ENCODE measurements around the gene CACNA1H. TPM values are rescaled to one million over a fixed set of nuclear protein-coding genes. Genes with fewer than 3 reads are reported as not detected.
A peak's percentile ranks its signal among the peaks of the same experiment; 100 is the strongest.

The CACNA1H gene
- total RNA-seq, 1 experiment from 2014 or later: 31.1 TPM

DNA sequence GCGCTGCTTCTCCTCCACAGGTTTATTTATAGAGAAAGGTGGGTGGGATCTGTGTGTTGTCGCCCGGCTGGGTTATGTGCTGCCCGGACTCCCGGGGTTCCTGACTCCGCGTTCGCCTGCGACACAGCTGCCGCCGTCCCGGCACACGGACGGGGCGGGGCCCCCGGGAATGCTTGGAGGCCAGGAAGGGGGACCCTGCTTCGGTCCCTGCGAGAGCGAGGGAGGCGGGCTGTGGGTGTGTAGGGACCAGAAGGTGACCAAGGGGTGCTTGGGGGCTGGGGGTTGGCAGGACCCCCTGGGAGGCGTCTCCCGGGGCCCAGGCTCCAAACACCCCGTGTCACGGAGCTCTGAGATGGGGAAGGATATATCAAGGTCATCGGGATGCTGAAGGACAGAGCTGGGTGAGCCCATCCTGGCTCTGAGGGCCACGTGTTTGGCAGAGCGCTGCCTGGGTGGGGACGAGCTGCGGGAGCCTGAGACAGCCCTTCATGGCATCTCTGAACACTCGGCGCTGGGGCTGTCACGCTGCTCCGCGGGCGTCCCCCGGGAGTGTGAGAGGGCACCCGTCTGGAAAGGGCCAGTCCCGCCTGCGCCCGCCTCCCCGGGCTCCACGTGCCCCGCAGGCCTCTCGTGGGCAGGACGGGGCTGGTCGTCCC is 4.2 kb downstream of the CACNA1H start:
- no peak overlapping the region for H3K27ac ChIP-seq (ENCODE audit: low read length)
- CTCF ChIA-PET: no interaction called here
- H3K9me3 ChIP-seq (ENCODE audit: control insufficient read depth, insufficient read depth, low read depth, low read length): no peaks in the 10 kb centered on the region
- POLR2A ChIA-PET: no interaction called here
- no peak for DNase-seq (ENCODE audit: low read depth, low spot score)
- TF ChIP-seq, protein P1, sequence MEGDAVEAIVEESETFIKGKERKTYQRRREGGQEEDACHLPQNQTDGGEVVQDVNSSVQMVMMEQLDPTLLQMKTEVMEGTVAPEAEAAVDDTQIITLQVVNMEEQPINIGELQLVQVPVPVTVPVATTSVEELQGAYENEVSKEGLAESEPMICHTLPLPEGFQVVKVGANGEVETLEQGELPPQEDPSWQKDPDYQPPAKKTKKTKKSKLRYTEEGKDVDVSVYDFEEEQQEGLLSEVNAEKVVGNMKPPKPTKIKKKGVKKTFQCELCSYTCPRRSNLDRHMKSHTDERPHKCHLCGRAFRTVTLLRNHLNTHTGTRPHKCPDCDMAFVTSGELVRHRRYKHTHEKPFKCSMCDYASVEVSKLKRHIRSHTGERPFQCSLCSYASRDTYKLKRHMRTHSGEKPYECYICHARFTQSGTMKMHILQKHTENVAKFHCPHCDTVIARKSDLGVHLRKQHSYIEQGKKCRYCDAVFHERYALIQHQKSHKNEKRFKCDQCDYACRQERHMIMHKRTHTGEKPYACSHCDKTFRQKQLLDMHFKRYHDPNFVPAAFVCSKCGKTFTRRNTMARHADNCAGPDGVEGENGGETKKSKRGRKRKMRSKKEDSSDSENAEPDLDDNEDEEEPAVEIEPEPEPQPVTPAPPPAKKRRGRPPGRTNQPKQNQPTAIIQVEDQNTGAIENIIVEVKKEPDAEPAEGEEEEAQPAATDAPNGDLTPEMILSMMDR (IDR thresholded peaks at IDR 0.05): no peak
- TF ChIP-seq TCF7L2 (IDR thresholded peaks at IDR 0.05; ENCODE audit: low read depth, low read length): no peak
- TF ChIP-seq SIN3A (IDR thresholded peaks at IDR 0.05; ENCODE audit: borderline replicate concordance, insufficient read depth, low read depth, low read length): no peak
- TF ChIP-seq, protein P2, sequence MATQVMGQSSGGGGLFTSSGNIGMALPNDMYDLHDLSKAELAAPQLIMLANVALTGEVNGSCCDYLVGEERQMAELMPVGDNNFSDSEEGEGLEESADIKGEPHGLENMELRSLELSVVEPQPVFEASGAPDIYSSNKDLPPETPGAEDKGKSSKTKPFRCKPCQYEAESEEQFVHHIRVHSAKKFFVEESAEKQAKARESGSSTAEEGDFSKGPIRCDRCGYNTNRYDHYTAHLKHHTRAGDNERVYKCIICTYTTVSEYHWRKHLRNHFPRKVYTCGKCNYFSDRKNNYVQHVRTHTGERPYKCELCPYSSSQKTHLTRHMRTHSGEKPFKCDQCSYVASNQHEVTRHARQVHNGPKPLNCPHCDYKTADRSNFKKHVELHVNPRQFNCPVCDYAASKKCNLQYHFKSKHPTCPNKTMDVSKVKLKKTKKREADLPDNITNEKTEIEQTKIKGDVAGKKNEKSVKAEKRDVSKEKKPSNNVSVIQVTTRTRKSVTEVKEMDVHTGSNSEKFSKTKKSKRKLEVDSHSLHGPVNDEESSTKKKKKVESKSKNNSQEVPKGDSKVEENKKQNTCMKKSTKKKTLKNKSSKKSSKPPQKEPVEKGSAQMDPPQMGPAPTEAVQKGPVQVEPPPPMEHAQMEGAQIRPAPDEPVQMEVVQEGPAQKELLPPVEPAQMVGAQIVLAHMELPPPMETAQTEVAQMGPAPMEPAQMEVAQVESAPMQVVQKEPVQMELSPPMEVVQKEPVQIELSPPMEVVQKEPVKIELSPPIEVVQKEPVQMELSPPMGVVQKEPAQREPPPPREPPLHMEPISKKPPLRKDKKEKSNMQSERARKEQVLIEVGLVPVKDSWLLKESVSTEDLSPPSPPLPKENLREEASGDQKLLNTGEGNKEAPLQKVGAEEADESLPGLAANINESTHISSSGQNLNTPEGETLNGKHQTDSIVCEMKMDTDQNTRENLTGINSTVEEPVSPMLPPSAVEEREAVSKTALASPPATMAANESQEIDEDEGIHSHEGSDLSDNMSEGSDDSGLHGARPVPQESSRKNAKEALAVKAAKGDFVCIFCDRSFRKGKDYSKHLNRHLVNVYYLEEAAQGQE (IDR thresholded peaks at IDR 0.05; ENCODE audit: insufficient read depth in 1 of 2, low read depth in 2 of 2, low read length in 1 of 2): no peak
- TF ChIP-seq POLR2AphosphoS5 (IDR thresholded peaks at IDR 0.05; ENCODE audit: low read depth, low read length): no peak
- no peak for ATAC-seq
- H3K27me3 ChIP-seq (ENCODE audit: control insufficient read depth, insufficient read depth, low read length): no peaks in the 10 kb centered on the region
- in situ Hi-C loops (cut with HindIII; ENCODE audit: low pct_unique_long_range_greater_than_20kb, low sequenced_read_pairs) (no loop called here), intact Hi-C loops (cut with micrococcal nuclease; ENCODE audit: unreplicated experiment) (no loop called here)
- no peaks in the 10 kb centered on the region for H3K36me3 ChIP-seq (ENCODE audit: control insufficient read depth, insufficient read depth, low read length)
- H3K4me1 ChIP-seq (ENCODE audit: control insufficient read depth, insufficient read depth, low read length): peaks cover 51% of the 10 kb centered on the region
- BruUV-seq (replicated peaks): TSS peak; percentile 38
- no peak overlapping the region for H3K4me3 ChIP-seq (ENCODE audit: low read depth in 2 of 2, low read length in 2 of 2)

DNA sequence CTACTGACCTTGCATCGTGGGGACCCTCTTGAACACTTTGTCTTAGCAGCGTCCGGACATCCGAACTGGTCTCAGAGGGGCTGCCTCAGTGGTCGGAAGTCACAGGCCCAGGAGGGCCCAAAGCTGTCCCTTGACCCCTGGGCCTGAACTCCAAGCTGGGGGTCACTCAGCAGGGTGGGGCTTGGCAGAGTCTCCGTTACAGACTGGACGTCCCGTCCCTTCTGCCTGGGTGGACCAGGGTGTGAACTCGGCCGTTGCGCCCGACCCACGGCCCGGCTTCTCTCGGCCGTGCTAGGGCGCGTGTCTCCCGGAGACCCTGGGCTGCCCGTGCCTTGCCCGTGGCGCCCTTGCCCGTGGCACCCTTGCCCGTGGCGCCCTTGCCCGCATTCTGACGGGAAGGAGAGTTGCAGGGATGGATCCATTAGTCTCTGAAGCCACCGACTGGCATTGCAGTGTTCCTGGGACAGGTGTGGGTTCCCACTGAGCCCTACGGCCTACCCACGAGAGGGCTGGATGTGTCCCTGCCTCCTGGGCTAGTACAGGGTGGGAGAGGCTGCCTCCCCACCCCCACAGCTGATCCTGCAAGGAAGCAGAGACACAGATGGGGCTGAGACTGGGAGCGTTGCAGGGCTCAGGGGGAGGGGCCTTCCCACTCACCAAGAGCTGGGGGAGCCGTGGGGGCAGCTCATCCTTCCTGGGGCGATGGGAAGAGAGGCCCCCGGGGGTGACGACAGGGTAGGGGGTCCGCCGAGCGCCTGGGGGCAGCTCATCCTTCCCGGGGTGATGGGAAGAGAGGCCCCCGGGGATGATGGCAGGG is 4.9 kb downstream of the CACNA1H start:
- H3K27ac ChIP-seq (ENCODE audit: low read length): 0 out of 2 replicates have a peak overlapping the region, but pooled peaks have one; percentile 39
- peaks cover 56% of the 10 kb centered on the region for H3K4me1 ChIP-seq (ENCODE audit: control insufficient read depth, insufficient read depth, low read length)
- intact Hi-C loops (cut with micrococcal nuclease; ENCODE audit: unreplicated experiment): no loop called here
- no TSS peak for BruUV-seq (replicated peaks)
- no peaks in the 10 kb centered on the region for H3K36me3 ChIP-seq (ENCODE audit: control insufficient read depth, insufficient read depth, low read length)
- ChIA-PET CTCF (interaction anchor here (0.7 to 1.2 kb wide), 2 partner anchors 31 to 58 kb away, joined by 3 to 5 read pairs; no protein-coding TSS in a partner anchor), POLR2A (no interaction called here)
- ATAC-seq (no peak), DNase-seq (ENCODE audit: low read depth, low spot score) (no peak)
- no peak overlapping the region for H3K4me3 ChIP-seq (ENCODE audit: low read depth in 2 of 2, low read length in 2 of 2)
- no peaks in the 10 kb centered on the region for H3K27me3 ChIP-seq (ENCODE audit: control insufficient read depth, insufficient read depth, low read length)
- in situ Hi-C loops (cut with HindIII; ENCODE audit: low pct_unique_long_range_greater_than_20kb, low sequenced_read_pairs): no loop called here
- H3K9me3 ChIP-seq (ENCODE audit: control insufficient read depth, insufficient read depth, low read depth, low read length): no peaks in the 10 kb centered on the region
- TF ChIP-seq, protein P1 (IDR thresholded peaks at IDR 0.05): no peak
- TF ChIP-seq, protein P2 (IDR thresholded peaks at IDR 0.05; ENCODE audit: insufficient read depth in 1 of 2, low read depth in 2 of 2, low read length in 1 of 2): no peak
- TF ChIP-seq TCF7L2 (IDR thresholded peaks at IDR 0.05; ENCODE audit: low read depth, low read length): no peak
- TF ChIP-seq SIN3A (IDR thresholded peaks at IDR 0.05; ENCODE audit: borderline replicate concordance, insufficient read depth, low read depth, low read length): no peak
- TF ChIP-seq POLR2AphosphoS5 (IDR thresholded peaks at IDR 0.05; ENCODE audit: low read depth, low read length): no peak
